K562 (cell line): ENCODE results near the gene PTBP3. TPM values are rescaled to one million over a fixed set of nuclear protein-coding genes. Genes with fewer than 3 reads are reported as not detected.
A peak's percentile ranks its signal among the peaks of the same experiment; 100 is the strongest.

ENCODE experiments used
- ATAC-seq: fragments of 200-7000 bp; cut with Tn5 transposase; 3 replicates; pipeline ENCODE4 v1.9.1; 2020; ENCODE audit warnings: moderate library complexity
- BruUV-seq: library from RNA; stranded (reverse); fragments of 400-500 nt; replicated peaks from 2 replicates; lab custom pipeline; 2021; lab: Mats Ljungman, UMichigan
- CTCF ChIA-PET: fragments of 300-600 bp; formaldehyde crosslinking; extraction: SDS; loops from one replicate; lab custom pipeline; 2021; ENCODE audit warnings: low intra/inter-chr PET ratio; lab: Yijun Ruan, JAX
- POLR2A ChIA-PET: fragments of 300-600, 350-650 bp; sonication (Branson Sonifier 250); formaldehyde crosslinking; extraction: SDS; loops from one replicate; lab custom pipeline; 2021; ENCODE audit warnings: antibody characterized with exemption, inconsistent platforms; lab: Yijun Ruan, JAX
- DNase-seq, 4 experiments: peaks; one replicate each; pipeline versions ENCODE4 v3.0.0 to v3.0.0-alpha.2; 2011 to 2018; ENCODE audit warnings: low spot score in 3 of 4, mixed read lengths in 3 of 4; ENCODE audit errors: extremely low read depth in 1 of 4
- FAIRE-seq: peaks from 2 replicates; lab custom pipeline; 2011; peaks lifted over from hg19 to GRCh38; lab: Jason Lieb, UNC
- H2AFZ ChIP-seq: 2 replicates; pipeline ENCODE4 v1.6.0; 2011; ENCODE audit warnings: low read depth, low read length, control low read depth, inconsistent platforms
- H3K27ac ChIP-seq: fragments of 200-600 bp; 3 replicates; pipeline ENCODE4 v1.8.0; 2011; ENCODE audit warnings: low read depth, mild to moderate bottlenecking, control low read depth, inconsistent platforms, low read length, moderate library complexity, mixed read lengths; ENCODE audit errors: extremely low read depth
- H3K27me3 ChIP-seq, 2 experiments: fragments of 300-600 bp in 1 of 2; 2 replicates in 1 of 2; 3 replicates in 1 of 2; pipeline versions ENCODE4 v1.6.0 to v1.8.0; 2011; ENCODE audit warnings: inconsistent platforms in 2 of 2, low read length in 2 of 2, mild to moderate bottlenecking in 1 of 2, mixed read lengths in 1 of 2, moderate library complexity in 1 of 2; ENCODE audit not compliant: control insufficient read depth in 2 of 2, insufficient read depth in 2 of 2
- H3K36me3 ChIP-seq: fragments of 300-600 bp; 3 replicates; pipeline ENCODE4 v1.8.0; 2011; ENCODE audit warnings: mild to moderate bottlenecking, low read length, inconsistent platforms; ENCODE audit not compliant: control insufficient read depth, insufficient read depth
- H3K4me1 ChIP-seq, 2 experiments: fragments of 200-600 bp in 1 of 2; replicated peaks in 1 of 2; 2 replicates in 1 of 2; 3 replicates in 1 of 2; pipeline versions ENCODE4 v1.5.1 to v1.8.0; 2011; ENCODE audit warnings: inconsistent platforms in 2 of 2, low read length in 2 of 2, mild to moderate bottlenecking in 1 of 2, mixed read lengths in 1 of 2, moderate library complexity in 1 of 2; ENCODE audit not compliant: control insufficient read depth in 2 of 2, insufficient read depth in 2 of 2
- H3K4me2 ChIP-seq: 2 replicates; pipeline ENCODE4 v1.6.1; 2011; ENCODE audit warnings: low read length, control low read depth, inconsistent platforms, mixed read lengths; ENCODE audit not compliant: insufficient read depth
- H3K4me3 ChIP-seq: fragments of 200-600 bp; sonication (generic), shearing (Covaris generic); 2 replicates; pipeline ENCODE4 v1.5.1; 2016; ENCODE audit warnings: control low read depth, inconsistent platforms
- H3K79me2 ChIP-seq: fragments of 200-600 bp; 3 replicates; pipeline ENCODE4 v1.8.0; 2011; ENCODE audit warnings: low read length, inconsistent platforms; ENCODE audit not compliant: control insufficient read depth, insufficient read depth
- H3K9ac ChIP-seq, 2 experiments: 2 replicates each; pipeline versions ENCODE4 v1.6.0 to v1.6.1; 2011; ENCODE audit warnings: low read depth in 2 of 2, low read length in 2 of 2, control low read depth in 1 of 2, inconsistent platforms in 1 of 2, mild to moderate bottlenecking in 1 of 2, mixed read lengths in 1 of 2; ENCODE audit not compliant: insufficient read depth in 1 of 2
- H3K9me1 ChIP-seq: one replicate; pipeline ENCODE4 v1.6.0; 2011; ENCODE audit warnings: inconsistent platforms, mild to moderate bottlenecking, low read length, moderate library complexity; ENCODE audit not compliant: control insufficient read depth, insufficient read depth
- H3K9me3 ChIP-seq: replicated peaks from 2 replicates; pipeline ENCODE4 v1.5.1; 2011; ENCODE audit warnings: low read depth, low read length, inconsistent platforms; ENCODE audit not compliant: control insufficient read depth, insufficient read depth
- H4K20me1 ChIP-seq: replicated peaks from 2 replicates; pipeline ENCODE4 v1.6.1; 2011; ENCODE audit warnings: low read length, inconsistent platforms, mixed read lengths; ENCODE audit not compliant: control insufficient read depth, insufficient read depth
- CREB1 ChIP-seq, 2 experiments: sonication (generic) in 1 of 2; formaldehyde crosslinking in 1 of 2; IDR thresholded peaks; 2 replicates each; pipeline versions ENCODE4 v1.6.1 to v1.8.0; 2012 to 2022; ENCODE audit warnings: inconsistent platforms in 1 of 2, mild to moderate bottlenecking in 1 of 2, missing genetic modification reagents in 1 of 2, moderate library complexity in 1 of 2
- KDM1A ChIP-seq, 2 experiments: fragments of 450-650 bp; IDR thresholded peaks; 2 replicates each; pipeline ENCODE4 v1.6.1; 2016; ENCODE audit warnings: mild to moderate bottlenecking in 2 of 2
- ZNF431 ChIP-seq: sonication (generic); formaldehyde crosslinking; IDR thresholded peaks from 2 replicates; pipeline ENCODE4 v1.8.0; 2022; ENCODE audit warnings: mild to moderate bottlenecking, missing genetic modification reagents
- ZNF668 ChIP-seq: fragments of 250-450 bp; sonication (Bioruptor Pico); IDR thresholded peaks from 2 replicates; pipeline ENCODE4 v1.8.0; 2022; ENCODE audit warnings: mild to moderate bottlenecking, inconsistent platforms
- ZNF766 ChIP-seq: fragments of 200-800 bp; sonication (Bioruptor generic); conservative IDR thresholded peaks from 2 replicates; pipeline ENCODE4 v1.6.1; 2016; ENCODE audit warnings: missing genetic modification characterization, missing compliant biosample characterization
- WGBS: fragments of 100-300 bp; shearing (Covaris generic); methylation state at CpG from one replicate; pipeline ENCODE4 v1.1.6; 2016; ENCODE audit warnings: low coverage, mixed read lengths; ENCODE audit not compliant: insufficient coverage; ENCODE audit errors: missing lambda C conversion rate; 5-methylcytosine and 5-hydroxymethylcytosine counted together
- in situ Hi-C: fragments of 300-500 bp; cut with MboI; formaldehyde crosslinking; loops from 4 replicates; pipeline ENCODE4 v1.15.0; 2018; ENCODE audit warnings: inconsistent platforms, mixed read lengths
- intact Hi-C: fragments of 100-400 bp; cut with micrococcal nuclease; formaldehyde crosslinking; loops from 2 replicates; pipeline ENCODE4 v1.14.2; 2022
- polyA plus RNA-seq, 8 experiments: library from polyadenylated mRNA; depleted of rRNA in 4 of 8; stranded (reverse) in 5 of 8; unstranded in 3 of 8; fragments of >200 nt; fragmentation: Nextera tagmentation in 2 of 8; fragmentation: Illumina TruSeq in 1 of 8; extraction: Ambion mirVana in 2 of 8; extraction: Trizol in 1 of 8; gene quantifications; 2 replicates each; pipeline versions ENCODE4 v1.2.1 to v1.2.3, GENCODE V29; 2011 to 2014; ENCODE audit warnings: inconsistent platforms in 1 of 8, missing spikeins in 1 of 8
- total RNA-seq, 7 experiments: library from RNA; depleted of rRNA in 6 of 7; stranded (reverse); fragments of >200 nt in 6 of 7; fragmentation: Illumina TruSeq in 2 of 7; extraction: Trizol in 2 of 7; gene quantifications; 2 replicates each; pipeline versions ENCODE4 v1.2.1 to v1.2.3, GENCODE V29; 2011 to 2021; ENCODE audit warnings: low replicate concordance in 1 of 7
- TF ChIP-seq, protein P1 (sequence below): fragments of 200-800 bp; sonication (Bioruptor generic); IDR thresholded peaks from 2 replicates; pipeline ENCODE4 v1.6.1; 2017; ENCODE audit warnings: missing genetic modification characterization, missing compliant biosample characterization

PTBP3 gene
- total and polyA plus RNA-seq, 9 of the 15 experiments (the other 6 are each of a cell fraction or from before 2014, with no cell fraction given): 22.4 to 132 (median 68.0) TPM

DNA sequence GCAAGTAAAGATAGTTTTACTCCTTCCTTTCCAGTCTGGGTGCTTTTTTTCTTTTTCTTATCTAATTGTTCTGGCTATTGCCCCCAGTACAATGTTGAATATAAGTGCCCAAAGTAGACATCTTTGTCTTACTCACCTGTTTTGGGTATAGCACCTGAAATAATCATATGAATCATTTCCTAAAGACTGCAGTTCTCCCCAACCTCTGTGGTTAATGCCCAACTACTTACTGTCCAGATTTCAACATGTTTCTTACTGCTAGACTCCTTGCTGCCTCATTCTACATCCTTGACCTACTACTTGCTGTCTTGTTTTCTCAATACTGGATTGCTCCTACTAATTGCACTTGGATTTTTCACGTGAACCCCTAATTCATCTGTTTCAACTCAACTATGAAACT is 37.6 kb upstream of the PTBP3 start (continued):
- TF ChIP-seq, protein P1, sequence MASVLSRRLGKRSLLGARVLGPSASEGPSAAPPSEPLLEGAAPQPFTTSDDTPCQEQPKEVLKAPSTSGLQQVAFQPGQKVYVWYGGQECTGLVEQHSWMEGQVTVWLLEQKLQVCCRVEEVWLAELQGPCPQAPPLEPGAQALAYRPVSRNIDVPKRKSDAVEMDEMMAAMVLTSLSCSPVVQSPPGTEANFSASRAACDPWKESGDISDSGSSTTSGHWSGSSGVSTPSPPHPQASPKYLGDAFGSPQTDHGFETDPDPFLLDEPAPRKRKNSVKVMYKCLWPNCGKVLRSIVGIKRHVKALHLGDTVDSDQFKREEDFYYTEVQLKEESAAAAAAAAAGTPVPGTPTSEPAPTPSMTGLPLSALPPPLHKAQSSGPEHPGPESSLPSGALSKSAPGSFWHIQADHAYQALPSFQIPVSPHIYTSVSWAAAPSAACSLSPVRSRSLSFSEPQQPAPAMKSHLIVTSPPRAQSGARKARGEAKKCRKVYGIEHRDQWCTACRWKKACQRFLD (CRISPR knock-in tag): no peak
- no peak for TF ChIP-seq CREB1 (IDR thresholded peaks at IDR 0.05)
- no peak for TF ChIP-seq CREB1 (CRISPR knock-in tag; IDR thresholded peaks at IDR 0.05)
- TF ChIP-seq KDM1A (IDR thresholded peaks at IDR 0.05): no peak

DNA sequence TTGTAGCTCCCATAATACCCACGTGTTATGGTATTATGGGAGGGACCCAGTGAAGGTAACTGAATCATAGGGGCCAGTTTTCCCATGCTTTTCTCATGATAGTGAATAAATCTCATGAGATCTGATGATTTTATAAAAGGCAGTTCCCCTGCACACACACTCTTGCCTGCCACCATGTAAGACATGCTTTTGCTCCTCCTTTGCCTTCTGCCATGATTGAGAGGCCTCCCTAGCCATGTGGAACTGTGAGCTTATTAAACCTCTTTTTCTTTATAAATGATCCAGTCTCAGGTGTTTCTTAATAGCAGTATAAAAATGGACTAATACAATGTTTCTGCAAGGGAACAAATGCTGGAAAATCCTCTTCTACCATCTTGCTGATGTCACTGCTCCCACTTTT is 36.4 kb upstream of the PTBP3 start:
- Histone ChIP-seq H3K27me3 (no peaks in the 10 kb centered on the region), H3K9me1 (no peaks in the 10 kb centered on the region), H3K27ac (no peak overlapping the region), H3K4me2 (no peak overlapping the region), H3K4me3 (no peak overlapping the region), H3K9me3 (peaks cover 4% of the 10 kb centered on the region; the same call in 1 of the 2 replicates), H3K4me1 (no peaks in the 10 kb centered on the region), H3K9ac (no peak overlapping the region), H3K36me3 (no peaks in the 10 kb centered on the region), H4K20me1 (no peaks in the 10 kb centered on the region), H2AFZ (no peak overlapping the region), H3K79me2 (no peaks in the 10 kb centered on the region)
- intact Hi-C loops (loop anchor here (10.0 kb wide), 3 partner anchors 55 to 425 kb away; no protein-coding TSS in a partner anchor), in situ Hi-C loops (no loop called here)
- ChIA-PET CTCF (no interaction called here), POLR2A (interaction anchor here (1.1 kb wide), 1 partner anchor 10 kb away, joined by 6 read pairs; the partner anchor contains the start of gene HSDL2)
- TF ChIP-seq ZNF431 (CRISPR knock-in tag) (peak; percentile 69; the same call in 1 of the 2 replicates), ZNF766 (peak; percentile 70; the same call in 1 of the 2 replicates), ZNF668 (no peak)
- DNase-seq (no peak), ATAC-seq (no peak), FAIRE-seq (no peak)
- WGBS: 18% methylated on average over 1 of the region's 1 CpG
- no TSS peak for BruUV-seq
